Esophagus mucosa (tissue), 1 donor: ENCODE measurements around the gene TTC12. TPM values are rescaled to one million over a fixed set of nuclear protein-coding genes. Genes with fewer than 3 reads are reported as not detected.
"Not testable (repeated sequence)": the region's sequence is repeated elsewhere in the genome, so short reads cannot be mapped to it uniquely, and the experiment has no call there.

Experiments
- ATAC-seq: fragments of 200-7000 bp; cut with Tn5 transposase; one replicate; pipeline ENCODE4 v1.9.1; 2020
- total RNA-seq: library from RNA; stranded (reverse); gene quantifications from one replicate; pipeline ENCODE4 v1.2.4, GENCODE V29; 2023
- donor health status: DM: yes; HTN: yes; CAD: no.

The TTC12 gene
- total RNA-seq, 1 donor from 2014 or later, result 11.8 TPM

DNA sequence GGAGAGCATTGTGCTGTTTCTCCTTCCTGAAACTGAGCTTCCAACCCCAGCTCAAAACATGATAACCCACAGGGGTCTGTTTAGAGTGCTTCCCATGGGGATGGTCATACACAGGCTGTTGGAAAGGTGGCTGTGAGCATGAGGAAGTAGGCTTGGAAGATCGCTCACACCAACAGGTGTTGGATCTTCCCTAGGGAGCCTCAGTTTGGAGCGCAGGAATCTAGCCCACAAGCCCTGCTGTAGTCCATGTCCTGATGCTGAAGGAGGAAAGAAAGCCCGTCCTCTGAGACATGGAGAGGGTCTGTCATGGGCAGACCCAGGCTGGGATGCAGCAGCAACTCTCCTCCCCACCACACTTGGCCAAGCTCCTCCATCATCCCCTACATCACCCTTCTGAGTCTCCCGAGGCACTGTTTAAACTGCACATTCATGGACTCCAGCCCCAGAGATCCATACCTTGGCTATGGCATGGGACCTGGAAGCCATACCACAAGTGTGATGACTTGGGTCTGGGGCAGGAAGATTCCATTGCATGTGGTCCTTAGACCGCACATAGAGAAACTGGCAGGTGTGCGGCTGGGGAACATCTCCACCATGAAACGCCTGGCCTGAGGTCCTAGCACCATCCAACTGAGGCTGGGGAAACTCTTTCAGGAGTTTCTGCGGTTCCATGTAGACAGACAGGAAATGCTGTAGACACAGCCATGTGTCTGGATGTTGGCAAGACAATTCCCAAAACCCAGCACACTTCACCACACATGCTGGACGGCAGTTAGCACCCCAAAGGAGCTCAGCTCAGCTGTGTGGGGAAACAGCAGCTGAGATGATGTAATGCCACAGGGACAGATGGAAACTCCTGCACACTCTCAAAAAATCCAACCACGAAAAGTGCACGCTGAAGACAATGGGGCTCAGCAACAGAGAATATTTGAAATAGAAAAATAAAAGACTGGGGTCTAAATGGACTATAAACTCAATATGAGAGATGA, 27.6 kb upstream of the TTC12 start:
- ATAC-seq, result no peak

DNA sequence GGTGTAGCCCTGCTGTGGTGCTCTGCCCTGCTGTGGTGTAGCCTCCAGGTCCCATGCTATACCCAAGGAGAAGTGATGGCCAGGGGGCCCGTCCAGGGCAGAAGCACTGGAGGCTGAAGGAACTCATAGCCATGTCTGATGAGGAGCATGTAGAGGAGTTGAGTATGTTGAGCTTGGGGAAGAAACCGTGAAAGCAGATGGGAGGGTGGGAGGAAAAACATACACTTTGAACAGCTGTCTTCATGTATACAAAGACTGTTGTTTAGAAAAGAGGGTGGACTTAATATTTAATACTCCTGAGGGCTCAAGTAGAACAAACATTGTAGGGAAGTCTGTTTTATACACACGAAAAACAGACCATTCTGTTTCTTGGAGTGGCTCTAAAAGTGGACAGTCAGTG, 26.6 kb upstream of the TTC12 start:
- no peak for ATAC-seq

DNA sequence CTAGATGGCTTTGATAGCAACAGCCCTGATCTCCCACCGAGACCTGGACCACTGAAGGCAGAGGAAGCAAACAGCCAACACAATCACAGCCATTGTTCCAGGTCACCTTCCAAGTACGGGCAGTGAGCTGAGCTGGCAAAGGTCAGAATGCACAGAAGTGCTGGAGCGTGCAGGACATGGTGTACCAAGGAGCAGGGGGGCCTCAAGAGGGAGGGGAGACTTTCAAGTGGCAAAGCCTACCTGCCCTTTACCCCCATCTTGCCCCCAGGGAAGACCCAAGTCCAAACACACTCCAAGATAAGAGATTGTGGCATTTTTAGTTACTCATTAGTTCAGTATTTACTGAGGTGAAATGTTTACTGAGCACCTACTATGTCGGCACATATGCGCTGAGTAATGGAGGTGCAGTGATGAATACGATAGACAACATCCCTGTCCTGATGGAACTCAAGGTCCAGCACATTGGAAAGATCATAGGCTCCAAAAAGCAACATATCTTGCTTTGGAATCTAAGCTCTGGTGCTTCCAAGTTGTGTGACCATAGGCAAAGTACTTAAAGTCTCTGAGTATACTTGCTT, 26.0 kb upstream of the TTC12 start:
- ATAC-seq, result no peak

DNA sequence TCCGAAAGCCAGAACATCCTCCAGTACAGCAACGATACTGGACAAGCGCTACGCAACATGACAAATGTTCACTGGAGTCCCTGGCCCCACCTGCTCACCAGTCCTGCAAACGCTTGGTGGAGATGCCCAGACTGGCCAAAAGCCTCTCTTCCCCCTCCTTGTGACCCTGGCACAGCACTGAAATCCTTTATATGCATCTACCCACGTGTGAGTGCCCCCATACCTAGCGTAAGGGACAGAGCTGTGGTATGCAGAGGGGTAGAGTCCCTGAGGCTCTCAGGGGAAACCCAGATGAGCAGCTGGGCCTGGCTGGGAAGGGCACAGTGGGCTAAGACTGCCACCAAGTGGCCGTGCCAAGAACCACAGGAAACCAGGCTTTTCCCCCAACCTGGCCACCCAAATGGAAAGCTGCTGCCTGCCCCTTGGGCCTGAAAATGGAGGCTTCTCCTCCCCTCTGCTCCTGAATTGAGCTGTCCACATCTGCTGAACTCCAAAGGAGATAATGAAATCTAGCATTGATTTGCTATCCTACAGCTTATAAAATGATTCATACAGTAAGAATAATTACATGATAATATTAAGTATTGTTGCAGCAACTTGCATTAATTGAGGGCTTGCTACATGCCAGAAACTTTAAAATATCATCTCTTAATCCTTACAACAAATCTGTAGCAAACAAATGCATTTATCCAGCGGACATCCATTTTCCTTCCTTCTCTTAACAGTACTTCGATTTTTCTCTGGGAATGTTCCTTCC, 24.8 kb upstream of the TTC12 start:
- ATAC-seq, result peak; percentile 81

DNA sequence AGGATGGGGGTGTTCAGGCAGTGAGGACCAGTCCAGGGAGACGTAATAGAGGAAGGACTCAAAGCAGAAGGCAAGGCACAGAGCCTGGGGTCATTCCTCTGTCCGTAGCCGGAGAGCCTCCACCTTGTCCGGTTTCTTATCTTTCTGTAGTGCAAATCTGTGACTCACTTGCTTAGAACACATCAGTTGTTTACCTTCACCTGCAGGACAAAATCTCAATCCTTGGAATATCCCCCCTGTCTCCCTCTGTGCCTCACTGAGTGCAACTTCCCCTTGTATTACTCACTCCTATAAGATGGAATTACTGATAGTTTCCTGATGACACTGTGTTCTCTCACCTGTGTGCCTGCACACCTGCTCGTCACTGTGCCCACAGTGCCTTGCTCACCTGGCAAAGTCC, 20.4 kb upstream of the TTC12 start:
- no peak for ATAC-seq

DNA sequence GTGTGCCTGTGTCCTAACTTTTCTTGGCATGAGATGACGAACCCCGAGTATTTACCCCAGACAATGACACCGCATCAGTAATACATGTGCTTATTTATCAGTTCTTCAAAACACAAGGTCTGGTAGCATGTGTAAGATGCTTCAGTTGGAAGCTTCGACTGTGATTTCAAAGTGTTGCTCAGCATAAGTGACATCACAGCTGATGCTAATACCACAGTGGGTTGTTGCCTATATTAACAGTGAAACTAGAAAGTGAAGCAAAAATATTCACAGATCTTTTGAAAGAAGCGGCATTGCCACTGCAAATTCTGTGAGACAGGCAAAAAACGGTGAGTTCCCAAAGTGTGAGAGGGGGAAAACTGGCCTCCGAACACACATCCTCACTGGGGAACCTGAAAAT, 18.4 kb upstream of the TTC12 start:
- ATAC-seq, result no peak

DNA sequence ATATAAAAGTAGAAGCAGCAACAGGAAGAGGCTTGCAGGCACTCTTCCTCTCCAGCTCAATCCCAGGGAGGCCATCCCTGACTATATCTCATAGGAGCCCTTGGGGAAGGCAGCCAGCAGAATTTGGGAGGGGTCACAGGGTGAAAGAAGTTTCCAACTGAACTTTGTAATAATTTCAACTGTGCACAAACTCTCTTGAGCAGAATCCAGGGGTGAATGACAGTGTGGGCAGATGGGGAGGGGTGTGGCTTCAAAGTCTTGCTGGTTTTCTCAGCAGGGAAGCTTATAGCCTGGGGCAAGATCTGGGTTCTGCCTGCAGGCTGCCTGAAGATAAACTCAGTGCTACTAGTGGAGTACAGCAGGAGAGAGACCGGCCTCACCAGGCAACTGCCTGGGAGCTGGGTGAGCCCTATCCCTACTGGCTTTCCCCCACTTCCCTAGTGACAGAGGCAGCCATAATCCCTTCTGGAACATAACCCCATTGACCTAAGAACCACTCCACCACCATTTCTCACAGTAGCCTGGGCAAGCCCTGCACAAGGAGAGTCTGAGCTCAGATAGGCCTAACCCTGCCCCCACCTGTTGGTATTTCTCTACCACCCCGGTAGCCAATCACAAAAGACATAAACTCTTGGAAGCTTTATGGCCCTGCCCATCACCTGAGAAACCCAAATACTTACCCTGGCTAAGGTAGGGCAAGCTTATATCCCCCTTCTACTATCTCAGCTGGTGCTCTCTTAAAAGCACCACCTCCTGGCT, 17.8 kb upstream of the TTC12 start:
- ATAC-seq, result no peak

DNA sequence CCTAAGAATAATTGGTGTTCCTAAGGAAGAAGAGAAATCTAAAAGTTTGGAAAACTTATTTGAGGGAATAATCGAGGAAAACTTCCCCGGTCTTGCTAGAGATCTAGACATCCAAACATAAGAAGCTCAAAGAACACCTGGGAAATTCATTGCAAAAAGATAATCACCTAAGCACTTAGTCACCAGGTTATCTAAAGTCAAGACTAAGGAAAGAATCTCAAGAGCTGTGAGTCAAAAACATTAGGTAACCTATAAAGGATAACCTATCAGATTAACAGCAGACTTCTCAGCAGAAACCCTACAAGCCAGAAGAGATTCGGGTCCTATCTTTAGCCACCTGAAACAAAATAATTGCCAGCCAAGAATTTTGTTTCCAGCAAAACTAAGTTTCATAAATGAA, 15.9 kb upstream of the TTC12 start:
- not testable (repeated sequence) for ATAC-seq

DNA sequence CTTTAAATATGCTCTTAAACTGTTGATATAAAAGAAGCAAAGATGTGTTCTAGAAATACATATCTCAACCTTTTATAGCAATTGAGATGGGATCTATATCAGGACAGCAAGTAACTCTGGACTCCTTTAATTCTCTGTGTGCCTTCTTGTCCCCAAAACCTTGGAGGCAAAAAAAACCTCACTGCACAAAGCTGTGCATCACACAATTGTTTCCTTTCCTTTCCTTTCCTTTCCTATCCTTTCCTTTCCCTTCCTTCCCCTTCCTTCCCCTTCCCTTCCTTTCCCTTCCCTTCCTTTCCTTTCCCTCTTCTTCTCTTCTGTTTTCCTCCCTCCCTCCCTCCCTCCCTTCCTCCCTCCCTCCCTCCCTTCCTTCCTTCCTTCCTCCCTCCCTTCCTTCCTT, 9.5 kb upstream of the TTC12 start:
- ATAC-seq, result no peak

DNA sequence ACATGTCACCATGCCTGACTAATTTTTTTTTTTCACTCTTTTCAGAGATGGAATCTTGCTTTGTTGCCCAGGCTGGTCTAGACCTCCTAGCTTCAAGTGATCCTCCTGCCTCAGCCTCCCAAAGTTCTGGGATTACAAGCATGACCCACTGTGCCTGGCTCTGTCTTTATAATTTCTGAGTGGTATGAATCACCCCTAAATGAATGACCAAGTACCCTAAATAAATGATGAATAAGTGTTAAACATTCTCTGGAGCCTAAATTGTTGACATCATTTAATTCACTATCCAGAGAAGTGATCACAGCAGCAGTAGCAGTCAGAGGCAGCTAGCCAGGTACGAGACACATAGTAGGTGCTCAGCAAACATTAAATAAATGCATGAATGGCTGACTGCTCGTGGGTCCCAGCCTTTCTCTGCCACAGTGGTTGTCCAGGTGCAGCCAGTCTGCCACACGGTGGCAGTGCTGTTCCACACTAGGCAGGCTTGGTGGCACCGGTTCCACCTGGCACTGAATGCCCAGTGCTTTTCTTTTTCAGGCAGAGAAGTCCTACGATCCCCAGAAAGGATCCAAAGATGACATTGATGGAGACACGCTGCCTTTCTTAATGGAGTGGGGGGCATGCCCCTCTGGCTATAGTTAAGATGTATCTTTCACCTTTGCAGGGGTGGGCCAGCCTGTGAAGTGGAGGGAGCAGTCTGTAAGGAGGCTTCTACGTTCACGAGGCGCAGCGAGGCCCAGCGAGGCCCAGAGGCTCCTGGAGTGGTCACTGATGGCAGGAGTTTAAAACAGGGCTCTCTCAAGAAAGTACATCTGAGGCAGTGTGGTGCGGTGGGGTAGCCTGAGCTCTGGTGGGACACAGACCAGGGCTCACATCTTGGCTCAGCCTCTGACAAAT, 8.7 kb upstream of the TTC12 start:
- ATAC-seq, result peak; percentile 94

DNA sequence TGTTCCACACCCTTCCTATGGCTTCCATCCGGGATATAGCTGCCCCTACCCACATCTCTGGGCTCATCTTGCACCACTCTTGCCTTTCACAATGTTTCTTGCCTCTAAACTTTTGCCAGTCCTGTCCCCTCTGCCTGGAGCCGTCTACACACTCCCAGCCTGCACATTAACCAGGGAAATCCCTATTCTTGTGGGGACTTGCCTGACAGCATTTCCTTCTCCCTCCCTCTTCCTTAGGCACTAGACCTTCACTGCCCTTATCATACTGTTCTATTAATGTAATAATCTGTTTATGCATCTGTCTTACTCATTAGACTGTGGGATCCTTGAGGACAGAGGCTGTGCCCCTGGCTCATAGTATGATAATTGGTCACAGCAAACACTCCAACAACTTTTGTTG, 5.8 kb upstream of the TTC12 start:
- ATAC-seq, result peak; percentile 20

DNA sequence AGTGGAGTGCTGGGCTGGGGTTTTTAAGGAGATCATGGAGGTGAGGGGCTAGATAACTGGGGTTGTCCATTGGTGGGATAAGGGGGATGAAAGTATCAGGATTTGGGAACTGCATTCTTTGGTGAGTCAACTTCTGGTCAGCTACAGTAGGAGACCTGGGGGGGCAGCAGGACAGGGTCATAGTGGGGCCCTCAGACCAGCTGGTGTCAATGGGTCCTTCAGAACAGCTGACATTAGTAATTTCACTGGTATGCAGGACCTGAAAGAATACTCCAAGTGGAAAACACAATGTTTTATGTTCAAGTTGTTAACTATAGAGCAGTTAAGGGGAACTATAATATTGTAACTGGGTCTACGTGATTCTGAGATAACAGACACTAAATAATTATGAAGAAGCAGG, 2.8 kb upstream of the TTC12 start:
- ATAC-seq, result no peak

DNA sequence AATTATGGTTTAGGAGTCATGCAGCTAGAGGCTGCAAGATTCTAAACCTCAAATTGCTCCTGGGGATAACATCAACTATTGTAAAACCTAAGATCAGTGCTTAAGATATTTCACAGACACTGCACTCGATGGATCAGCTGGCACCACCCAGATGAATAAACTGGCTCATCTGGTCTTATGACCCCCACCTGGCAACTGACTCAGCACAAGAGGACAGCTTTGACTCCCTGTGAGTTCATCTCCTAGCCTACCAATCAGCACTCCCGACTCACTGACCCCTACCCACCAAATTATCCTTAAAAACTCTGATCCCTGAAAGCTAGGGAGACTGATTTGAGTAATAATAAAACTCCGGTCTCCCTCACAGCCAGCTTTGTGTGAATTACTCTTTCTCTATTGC, 782 bp upstream of the TTC12 start:
- ATAC-seq, result no peak

DNA sequence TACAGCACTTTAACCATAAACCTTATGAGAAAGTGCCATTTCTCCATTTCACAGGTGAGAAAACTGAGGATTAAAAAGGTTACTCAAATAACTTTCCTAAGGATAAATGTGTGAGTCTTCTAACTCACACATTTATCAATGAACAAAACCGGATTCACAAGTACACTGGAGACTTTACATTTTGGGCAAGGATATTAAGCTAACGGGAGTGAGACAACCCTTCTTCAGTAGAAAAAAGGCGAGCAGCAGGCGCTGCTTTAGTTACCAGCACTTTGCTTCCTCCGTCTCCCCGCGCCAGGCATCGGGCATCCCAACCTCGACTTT, 356 bp upstream of the TTC12 start:
- ATAC-seq, result no peak

DNA sequence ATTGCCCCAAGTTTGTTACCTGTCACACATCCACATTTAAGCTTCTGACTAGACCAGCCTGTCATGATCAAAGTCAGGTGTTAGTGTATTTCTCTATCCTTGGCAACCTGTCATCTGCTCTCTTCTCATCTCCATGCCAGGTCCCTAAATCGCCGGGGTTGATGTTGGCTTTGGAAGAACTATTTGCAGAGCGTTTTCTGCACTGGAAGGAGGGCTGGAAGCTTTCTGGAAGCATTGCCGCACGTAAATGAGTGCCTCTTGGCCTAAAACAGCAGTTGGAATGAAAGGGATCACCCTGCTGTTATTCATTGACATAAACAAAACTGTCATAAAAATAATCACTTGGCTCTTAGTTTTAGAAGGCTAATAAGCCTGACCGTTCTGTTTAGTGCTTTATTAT, 1.4 kb downstream of the TTC12 start:
- ATAC-seq, result no peak

DNA sequence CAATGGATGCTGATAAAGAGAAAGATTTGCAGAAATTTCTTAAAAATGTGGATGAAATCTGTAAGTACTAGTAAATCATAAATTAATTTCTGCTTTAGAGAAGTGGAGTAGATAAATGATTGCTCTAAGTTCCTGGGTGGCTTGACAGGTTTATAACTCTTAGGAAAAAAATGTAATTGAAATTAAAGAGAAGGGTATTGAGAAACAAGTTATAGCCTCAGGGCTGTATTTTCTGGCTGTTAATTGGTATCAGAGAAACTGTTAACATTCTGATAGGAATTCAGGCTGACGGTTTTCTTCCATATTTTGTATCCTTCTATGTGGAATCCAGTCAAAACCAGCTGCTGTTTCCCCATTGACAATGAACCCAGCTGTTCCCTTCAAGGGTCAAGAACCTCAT, 1.9 kb downstream of the TTC12 start:
- no peak for ATAC-seq

DNA sequence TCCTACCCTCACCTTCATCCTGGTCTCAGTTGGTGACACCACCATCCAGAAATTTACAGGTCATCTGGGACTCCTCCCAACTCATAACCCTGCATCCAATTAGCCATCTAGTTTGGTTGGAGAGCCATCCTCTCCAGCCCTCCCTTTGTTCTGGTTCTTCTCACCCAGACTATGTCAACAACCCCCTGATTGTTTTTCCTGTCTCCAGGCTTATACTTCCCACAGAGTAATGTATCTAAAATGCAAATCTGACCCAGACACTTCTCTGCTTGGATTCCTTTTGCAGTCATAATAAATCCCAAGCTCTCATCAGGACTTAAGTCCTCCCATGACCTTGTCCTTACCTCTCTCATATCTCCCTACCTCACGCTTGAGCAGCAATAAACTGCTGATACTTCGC, 3.0 kb downstream of the TTC12 start:
- no peak for ATAC-seq

DNA sequence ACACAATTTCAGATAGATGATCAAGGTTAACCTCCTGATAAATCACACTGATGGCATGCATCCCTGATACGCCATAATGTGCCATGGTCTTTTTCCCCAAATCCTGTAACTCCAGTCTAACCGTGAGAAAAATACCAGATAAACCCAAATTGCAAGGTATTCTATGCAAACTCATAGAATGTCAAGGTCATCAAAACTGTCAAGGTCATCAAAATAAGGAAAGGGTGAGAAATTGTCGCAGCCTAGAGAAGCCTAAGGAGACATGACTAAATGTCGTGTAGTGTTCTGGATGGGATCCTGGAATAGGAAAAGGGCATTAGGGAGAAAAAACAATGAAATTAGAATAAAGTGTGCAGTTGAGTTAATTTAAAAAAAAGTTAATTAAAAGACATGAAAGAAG, 4.7 kb downstream of the TTC12 start:
- no peak for ATAC-seq

DNA sequence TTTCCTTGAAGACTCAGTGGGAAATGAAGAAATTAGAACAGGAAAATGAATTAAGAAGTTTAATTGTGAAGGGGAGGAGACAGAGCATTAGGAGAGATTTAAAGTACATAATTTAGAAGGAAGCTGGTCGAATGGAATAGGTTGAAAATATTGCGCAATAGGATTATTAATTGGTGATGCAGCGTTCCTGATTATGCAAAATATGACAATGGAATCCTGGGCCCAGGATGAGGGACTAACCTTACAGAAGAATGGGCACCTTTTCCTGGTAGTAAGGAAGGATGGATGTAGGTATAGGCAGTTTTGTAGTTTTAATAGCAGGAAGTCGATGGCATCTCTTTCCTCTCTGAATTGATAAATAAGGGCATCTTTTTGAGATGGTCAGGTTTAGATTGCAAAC, 7.8 kb downstream of the TTC12 start:
- ATAC-seq, result no peak

DNA sequence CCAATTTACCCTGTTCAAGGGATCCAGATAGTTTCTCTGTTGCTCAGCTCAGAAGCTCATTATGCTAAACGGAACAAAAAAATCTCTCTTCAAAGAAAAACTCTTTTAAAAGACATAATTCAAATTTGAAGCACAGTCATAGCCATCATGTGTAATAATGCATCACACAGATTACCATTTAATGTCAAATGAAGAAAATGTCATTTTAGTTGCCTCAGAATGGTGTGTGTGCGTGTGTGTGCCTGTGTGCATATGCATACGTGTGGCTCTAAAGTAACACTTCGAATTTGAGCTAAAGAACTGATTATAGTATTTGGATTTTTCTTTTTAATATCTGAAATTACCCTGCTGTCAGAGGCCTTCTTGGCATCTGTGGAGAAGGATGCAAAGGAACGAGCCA, 9.9 kb downstream of the TTC12 start:
- ATAC-seq, result no peak

DNA sequence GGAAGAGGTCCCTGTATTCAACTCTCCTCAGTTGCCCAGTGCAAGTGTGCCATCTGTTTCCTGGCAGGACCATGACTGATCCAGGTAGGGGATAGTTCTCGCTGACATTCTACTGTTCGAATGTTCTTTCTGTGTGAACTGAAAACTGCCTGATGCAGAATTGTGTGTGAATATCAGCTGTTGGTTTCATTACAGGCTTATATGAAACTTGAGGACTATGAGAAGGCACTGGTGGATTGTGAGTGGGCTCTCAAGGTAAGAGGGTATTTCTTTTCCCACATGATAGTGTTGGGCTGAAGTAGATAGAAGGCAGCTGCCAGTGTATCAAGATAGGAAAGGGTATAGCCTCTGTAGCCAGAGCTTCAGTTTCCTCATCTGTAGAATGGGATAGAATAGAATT, 15.3 kb downstream of the TTC12 start:
- no peak for ATAC-seq

DNA sequence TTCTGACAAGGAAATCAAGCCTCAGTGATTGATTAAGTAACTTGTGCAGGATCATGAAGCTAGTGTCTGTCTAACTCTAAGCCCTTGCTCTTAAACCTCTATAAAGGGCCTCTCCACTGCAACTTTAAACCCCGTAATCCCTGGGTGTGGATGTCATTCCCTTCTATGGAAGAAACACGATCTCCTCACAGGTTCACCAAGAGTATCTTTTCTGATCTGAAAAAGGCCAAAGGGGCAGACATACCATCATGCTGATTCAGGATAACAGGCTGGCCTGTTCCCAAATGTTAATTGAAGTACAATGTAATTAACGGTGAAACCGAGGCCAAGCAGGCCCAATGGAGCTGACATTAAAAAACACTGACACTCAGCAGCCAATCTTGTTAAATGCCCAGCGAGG, 17.1 kb downstream of the TTC12 start:
- ATAC-seq, result no peak
